ENCODE results near the gene NKTR.

Gene NKTR

GRCh38 chr3:42632146-42632545 lies 31.7 kb downstream of the NKTR start:
- no peak overlapping the region for H2BK12ac ChIP-seq (ENCODE audit: low read length)
- H2BK120ac ChIP-seq (ENCODE audit: low read depth, low read length): no peak overlapping the region
- H2BK5ac ChIP-seq (ENCODE audit: low read length): no peak overlapping the region
- H2AK5ac ChIP-seq (ENCODE audit: low read depth, low read length): no peak overlapping the region
- H3K79me1 ChIP-seq (ENCODE audit: low read depth, low read length): no peaks in the 10 kb centered on the region
- peaks cover 26 to 97% of the 10 kb centered on the region in 2 donors for H3K36me3 ChIP-seq (replicated peaks in 1 of 2; ENCODE audit: control insufficient read depth in 2 of 2, insufficient read depth in 2 of 2, low read length in 2 of 2)
- no peak overlapping the region for H3K4ac ChIP-seq (ENCODE audit: low read length)
- H3K23ac ChIP-seq (ENCODE audit: low read depth, low read length, poor library complexity): no peak overlapping the region
- WGBS, 2 donors (ENCODE audit: extremely low coverage in 2 of 2, insufficient read length in 2 of 2, insufficient replicate concordance in 1 of 2): no CpG with 5 or more reads among the region's 1 CpG
- no peak overlapping the region for H3K18ac ChIP-seq (ENCODE audit: low read length)
- peaks cover 2 to 6% of the 10 kb centered on the region in 2 donors for H3K4me1 ChIP-seq (ENCODE audit: control insufficient read depth in 2 of 2, insufficient read depth in 1 of 2, low read depth in 1 of 2, low read length in 2 of 2)
- H3K4me2 ChIP-seq (ENCODE audit: insufficient read depth, low read length, poor library complexity, severe bottlenecking): no peak overlapping the region
- no peak for DNase-seq (ENCODE audit: low spot score)
- no peak overlapping the region for H3K27ac ChIP-seq (replicated peaks; ENCODE audit: low read length)
- H2BK15ac ChIP-seq (ENCODE audit: low read length): no peak overlapping the region
- H3K27me3 ChIP-seq (ENCODE audit: control insufficient read depth in 3 of 3, insufficient read depth in 3 of 3, low read depth in 1 of 3, low read length in 3 of 3): no peaks in the 10 kb centered on the region
- no peak overlapping the region for H4K8ac ChIP-seq (ENCODE audit: low read depth, low read length)
- no peak overlapping the region for H3K9ac ChIP-seq (ENCODE audit: low read depth, low read length, poor library complexity)
- H2AFZ ChIP-seq (ENCODE audit: low read length): no peak overlapping the region
- no peak overlapping the region for H3K14ac ChIP-seq (ENCODE audit: low read length)
- H4K91ac ChIP-seq (ENCODE audit: low read depth, low read length, poor library complexity): no peak overlapping the region
- H3K9me3 ChIP-seq (replicated peaks in 1 of 2; ENCODE audit: control insufficient read depth in 2 of 2, insufficient read depth in 1 of 2, low read depth in 1 of 2, low read length in 2 of 2): no peaks in the 10 kb centered on the region
- H3K4me3 ChIP-seq (ENCODE audit: low read length in 2 of 2): no peak overlapping the region

DNA sequence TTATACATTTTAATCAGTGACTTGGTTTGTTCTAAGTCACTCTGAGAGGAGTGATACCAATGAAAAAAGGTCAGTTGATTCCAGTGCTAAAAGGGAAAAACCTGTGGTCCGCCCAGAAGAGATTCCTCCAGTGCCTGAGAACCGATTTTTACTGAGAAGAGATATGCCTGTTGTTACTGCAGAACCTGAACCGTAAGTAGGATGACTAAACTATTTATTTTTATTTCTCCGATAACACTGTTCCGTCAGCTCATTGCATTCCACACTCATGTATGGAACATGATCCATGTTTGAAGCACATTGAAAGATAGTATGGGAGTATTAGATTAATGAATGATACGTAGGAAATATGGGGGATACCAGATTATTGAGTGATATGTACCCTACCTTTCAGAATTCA lies 33.1 kb downstream of the NKTR start:
- WGBS, 2 donors (ENCODE audit: extremely low coverage in 2 of 2, insufficient read length in 2 of 2, insufficient replicate concordance in 1 of 2): 100% methylated on average over 1 of the region's 6 CpGs; no CpG with 5 or more reads in 1 of the 2 donors
- Histone ChIP-seq H3K18ac (ENCODE audit: low read length) (no peak overlapping the region), H3K4me2 (ENCODE audit: insufficient read depth, low read length, poor library complexity, severe bottlenecking) (no peak overlapping the region), H3K27ac (replicated peaks; ENCODE audit: low read length) (no peak overlapping the region), H3K27me3 (ENCODE audit: control insufficient read depth in 3 of 3, insufficient read depth in 3 of 3, low read depth in 1 of 3, low read length in 3 of 3) (no peaks in the 10 kb centered on the region), H4K91ac (ENCODE audit: low read depth, low read length, poor library complexity) (no peak overlapping the region), H3K4me1 (ENCODE audit: control insufficient read depth in 2 of 2, insufficient read depth in 1 of 2, low read depth in 1 of 2, low read length in 2 of 2) (peaks cover 2 to 6% of the 10 kb centered on the region in 2 donors), H2BK15ac (ENCODE audit: low read length) (no peak overlapping the region), H3K79me1 (ENCODE audit: low read depth, low read length) (no peaks in the 10 kb centered on the region), H2AK5ac (ENCODE audit: low read depth, low read length) (no peak overlapping the region), H2BK12ac (ENCODE audit: low read length) (no peak overlapping the region), H3K14ac (ENCODE audit: low read length) (no peak overlapping the region), H3K4me3 (ENCODE audit: low read length in 2 of 2) (no peak overlapping the region), H3K36me3 (replicated peaks in 1 of 2; ENCODE audit: control insufficient read depth in 2 of 2, insufficient read depth in 2 of 2, low read length in 2 of 2) (peaks cover 38 to 97% of the 10 kb centered on the region in 2 donors), H3K9ac (ENCODE audit: low read depth, low read length, poor library complexity) (no peak overlapping the region), H3K23ac (ENCODE audit: low read depth, low read length, poor library complexity) (no peak overlapping the region), H2BK120ac (ENCODE audit: low read depth, low read length) (no peak overlapping the region), H2BK5ac (ENCODE audit: low read length) (no peak overlapping the region), H2AFZ (ENCODE audit: low read length) (no peak overlapping the region), H3K4ac (ENCODE audit: low read length) (no peak overlapping the region), H3K9me3 (replicated peaks in 1 of 2; ENCODE audit: control insufficient read depth in 2 of 2, insufficient read depth in 1 of 2, low read depth in 1 of 2, low read length in 2 of 2) (no peaks in the 10 kb centered on the region), H4K8ac (ENCODE audit: low read depth, low read length) (no peak overlapping the region)
- no peak for DNase-seq (ENCODE audit: low spot score)

- Histone ChIP-seq H3K4me1 (ENCODE audit: control insufficient read depth in 2 of 2, insufficient read depth in 1 of 2, low read depth in 1 of 2, low read length in 2 of 2) (peaks cover 2 to 6% of the 10 kb centered on the region in 2 donors), H4K91ac (ENCODE audit: low read depth, low read length, poor library complexity) (no peak overlapping the region), H2BK5ac (ENCODE audit: low read length) (no peak overlapping the region), H3K36me3 (replicated peaks in 1 of 2; ENCODE audit: control insufficient read depth in 2 of 2, insufficient read depth in 2 of 2, low read length in 2 of 2) (peaks cover 47 to 99% of the 10 kb centered on the region in 2 donors), H3K4me3 (ENCODE audit: low read length in 2 of 2) (no peak overlapping the region), H3K27ac (replicated peaks; ENCODE audit: low read length) (no peak overlapping the region), H2AK5ac (ENCODE audit: low read depth, low read length) (no peak overlapping the region), H2BK12ac (ENCODE audit: low read length) (no peak overlapping the region), H4K8ac (ENCODE audit: low read depth, low read length) (no peak overlapping the region), H3K27me3 (ENCODE audit: control insufficient read depth in 3 of 3, insufficient read depth in 3 of 3, low read depth in 1 of 3, low read length in 3 of 3) (no peaks in the 10 kb centered on the region), H3K18ac (ENCODE audit: low read length) (no peak overlapping the region), H3K4me2 (ENCODE audit: insufficient read depth, low read length, poor library complexity, severe bottlenecking) (no peak overlapping the region), H3K14ac (ENCODE audit: low read length) (no peak overlapping the region), H2AFZ (ENCODE audit: low read length) (no peak overlapping the region), H2BK120ac (ENCODE audit: low read depth, low read length) (no peak overlapping the region), H3K9me3 (replicated peaks in 1 of 2; ENCODE audit: control insufficient read depth in 2 of 2, insufficient read depth in 1 of 2, low read depth in 1 of 2, low read length in 2 of 2) (no peaks in the 10 kb centered on the region), H3K9ac (ENCODE audit: low read depth, low read length, poor library complexity) (no peak overlapping the region), H3K4ac (ENCODE audit: low read length) (no peak overlapping the region), H2BK15ac (ENCODE audit: low read length) (no peak overlapping the region), H3K23ac (ENCODE audit: low read depth, low read length, poor library complexity) (no peak overlapping the region), H3K79me1 (ENCODE audit: low read depth, low read length) (no peaks in the 10 kb centered on the region)
- WGBS, 2 donors (ENCODE audit: extremely low coverage in 2 of 2, insufficient read length in 2 of 2, insufficient replicate concordance in 1 of 2): no CpG with 5 or more reads among the region's 2 CpGs
- no peak for DNase-seq (ENCODE audit: low spot score)
Measured at GRCh38 chr3:42635111-42635510, 34.6 kb downstream of the NKTR start.

GRCh38 chr3:42637001-42637400 lies 36.5 kb downstream of the NKTR start:
- no peak overlapping the region for H3K18ac ChIP-seq (ENCODE audit: low read length)
- no peaks in the 10 kb centered on the region for H3K27me3 ChIP-seq (ENCODE audit: control insufficient read depth in 3 of 3, insufficient read depth in 3 of 3, low read depth in 1 of 3, low read length in 3 of 3)
- no peak overlapping the region for H2AFZ ChIP-seq (ENCODE audit: low read length)
- no peak overlapping the region for H2AK5ac ChIP-seq (ENCODE audit: low read depth, low read length)
- H2BK12ac ChIP-seq (ENCODE audit: low read length): no peak overlapping the region
- H3K36me3 ChIP-seq (replicated peaks in 1 of 2; ENCODE audit: control insufficient read depth in 2 of 2, insufficient read depth in 2 of 2, low read length in 2 of 2): peaks cover 48 to 99% of the 10 kb centered on the region in 2 donors
- H3K4me1 ChIP-seq (ENCODE audit: control insufficient read depth in 2 of 2, insufficient read depth in 1 of 2, low read depth in 1 of 2, low read length in 2 of 2): no peaks in the 10 kb centered on the region
- no peak overlapping the region for H3K27ac ChIP-seq (replicated peaks; ENCODE audit: low read length)
- H3K14ac ChIP-seq (ENCODE audit: low read length): no peak overlapping the region
- H3K23ac ChIP-seq (ENCODE audit: low read depth, low read length, poor library complexity): no peak overlapping the region
- no peaks in the 10 kb centered on the region for H3K9me3 ChIP-seq (replicated peaks in 1 of 2; ENCODE audit: control insufficient read depth in 2 of 2, insufficient read depth in 1 of 2, low read depth in 1 of 2, low read length in 2 of 2)
- no peak overlapping the region for H3K4me3 ChIP-seq (ENCODE audit: low read length in 2 of 2)
- WGBS, 2 donors (ENCODE audit: extremely low coverage in 2 of 2, insufficient read length in 2 of 2, insufficient replicate concordance in 1 of 2): no CpG with 5 or more reads among the region's 6 CpGs
- peaks cover 4% of the 10 kb centered on the region for H3K79me1 ChIP-seq (ENCODE audit: low read depth, low read length)
- DNase-seq (ENCODE audit: low spot score): no peak
- no peak overlapping the region for H2BK15ac ChIP-seq (ENCODE audit: low read length)
- H3K4me2 ChIP-seq (ENCODE audit: insufficient read depth, low read length, poor library complexity, severe bottlenecking): no peak overlapping the region
- H4K91ac ChIP-seq (ENCODE audit: low read depth, low read length, poor library complexity): no peak overlapping the region
- no peak overlapping the region for H4K8ac ChIP-seq (ENCODE audit: low read depth, low read length)
- H3K4ac ChIP-seq (ENCODE audit: low read length): no peak overlapping the region
- H2BK120ac ChIP-seq (ENCODE audit: low read depth, low read length): no peak overlapping the region
- no peak overlapping the region for H2BK5ac ChIP-seq (ENCODE audit: low read length)
- H3K9ac ChIP-seq (ENCODE audit: low read depth, low read length, poor library complexity): no peak overlapping the region

All from neuronal stem cell (in vitro differentiated cells).